GM12875 (cell line): ENCODE measurements around the gene P2RY6.

Source experiments
- H3K4me3 ChIP-seq: one replicate; pipeline ENCODE4 v1.5.1; 2011; ENCODE audit warnings: low read depth, low read length, control low read depth
- CTCF ChIP-seq: IDR thresholded peaks from 2 replicates; pipeline ENCODE4 v1.5.1; 2011; ENCODE audit warnings: low read depth, mild to moderate bottlenecking, control low read depth, inconsistent platforms, low read length, moderate library complexity, borderline replicate concordance; ENCODE audit not compliant: insufficient read depth

Gene P2RY6

GRCh38 chr11:73306069-73306841, 34.1 kb downstream of the P2RY6 start:
- TF ChIP-seq CTCF = 0 out of 2 replicates have a peak, but pooled peaks have one; percentile 9
- H3K4me3 ChIP-seq = no peak overlapping the region

GRCh38 chr11:73306977-73307322, 34.8 kb downstream of the P2RY6 start:
- no peak for TF ChIP-seq CTCF
- H3K4me3 ChIP-seq = peak overlapping the region; percentile 87

- TF ChIP-seq CTCF = peak; percentile 77
Observed at GRCh38 chr11:73307323-73308002, 35.3 kb downstream of the P2RY6 start.

GRCh38 chr11:73308003-73308960, 36.1 kb downstream of the P2RY6 start, which contains the start of gene ARHGEF17:
Gene ARHGEF17 (plus strand): TSS chr11:73308276. CDS start chr11:73308639, 363 bp downstream.
- peak within 1 kb of the TSS; percentile 87 for H3K4me3 ChIP-seq
- no peak for TF ChIP-seq CTCF

More at GRCh38 chr11:73307323-73308002, 35.3 kb downstream of the P2RY6 start:
- H3K4me3 ChIP-seq = peak overlapping the region; percentile 87

- TF ChIP-seq CTCF = no peak
- H3K4me3 ChIP-seq = peak overlapping the region; percentile 87
Observed at GRCh38 chr11:73308961-73309919, 37.1 kb downstream of the P2RY6 start.

- H3K4me3 ChIP-seq = no peak overlapping the region
- TF ChIP-seq CTCF = no peak
Observed at GRCh38 chr11:73310076-73310475, 37.9 kb downstream of the P2RY6 start.
